K562 (cell line): ENCODE measurements around the gene GOLIM4. TPM values are rescaled to one million over a fixed set of nuclear protein-coding genes. Genes with fewer than 3 reads are reported as not detected.

Source experiments
- HMGN3 ChIP-seq: IDR thresholded peaks from 2 replicates; pipeline ENCODE4 v1.6.1; 2011; ENCODE audit warnings: borderline replicate concordance, low read depth, mild to moderate bottlenecking, mixed read lengths, low read length; ENCODE audit not compliant: insufficient read length; ENCODE audit errors: extremely low read depth
- KDM5B ChIP-seq: fragments of 200-600 bp; sonication (generic); IDR thresholded peaks from 2 replicates; pipeline ENCODE4 v1.6.1; 2012; ENCODE audit warnings: low read depth, mild to moderate bottlenecking, moderate library complexity, low read length, control low read depth, inconsistent platforms; ENCODE audit not compliant: insufficient replicate concordance
- NFYB ChIP-seq: IDR thresholded peaks from 2 replicates; pipeline ENCODE4 v1.6.1; 2011; ENCODE audit warnings: mild to moderate bottlenecking, moderate library complexity; ENCODE audit not compliant: insufficient read length; ENCODE audit errors: extremely low read depth
- RUNX1 ChIP-seq: sonication (generic); IDR thresholded peaks from 2 replicates; pipeline ENCODE4 v1.6.1; 2016; ENCODE audit warnings: antibody characterized with exemption, low read depth
- SMAD1 ChIP-seq: fragments of 150-350 bp; IDR thresholded peaks from 2 replicates; pipeline ENCODE4 v1.6.1; 2014; ENCODE audit warnings: low read length, low read depth; ENCODE audit not compliant: partially characterized antibody
- TEAD2 ChIP-seq: fragments of 450-650 bp; IDR thresholded peaks from 2 replicates; pipeline ENCODE4 v1.6.1; 2016; ENCODE audit warnings: missing genetic modification characterization, control low read depth, missing compliant biosample characterization
- ZNF311 ChIP-seq: fragments of 250-450 bp; sonication (Bioruptor Pico); IDR thresholded peaks from 2 replicates; pipeline ENCODE4 v1.4.0; 2020; ENCODE audit warnings: mild to moderate bottlenecking, moderate library complexity
- ZNF41 ChIP-seq: fragments of 250-450 bp; sonication (Bioruptor Pico); conservative IDR thresholded peaks from 2 replicates; pipeline ENCODE4 v1.4.0; 2020; ENCODE audit warnings: mild to moderate bottlenecking
- ZSCAN29 ChIP-seq: fragments of 450-650 bp; IDR thresholded peaks from 2 replicates; pipeline ENCODE4 v1.6.1; 2017
- polyA plus RNA-seq, 8 experiments: library from polyadenylated mRNA; depleted of rRNA in 4 of 8; stranded (reverse) in 5 of 8; unstranded in 3 of 8; fragments of >200 nt; fragmentation: Nextera tagmentation in 2 of 8; fragmentation: Illumina TruSeq in 1 of 8; extraction: Ambion mirVana in 2 of 8; extraction: Trizol in 1 of 8; gene quantifications; 2 replicates each; pipeline versions ENCODE4 v1.2.1 to v1.2.3, GENCODE V29; 2011 to 2014; ENCODE audit warnings: inconsistent platforms in 1 of 8, missing spikeins in 1 of 8
- total RNA-seq, 7 experiments: library from RNA; depleted of rRNA in 6 of 7; stranded (reverse); fragments of >200 nt in 6 of 7; fragmentation: Illumina TruSeq in 2 of 7; extraction: Trizol in 2 of 7; gene quantifications; 2 replicates each; pipeline versions ENCODE4 v1.2.1 to v1.2.3, GENCODE V29; 2011 to 2021; ENCODE audit warnings: low replicate concordance in 1 of 7
- TF ChIP-seq, protein P1 (sequence below): fragments of 250-450 bp; sonication (Bioruptor Pico); IDR thresholded peaks from 2 replicates; pipeline ENCODE4 v1.9.0; 2021; ENCODE audit warnings: mild to moderate bottlenecking
- TF ChIP-seq, protein P2 (sequence below): fragments of 450-650 bp; IDR thresholded peaks from 2 replicates; pipeline ENCODE4 v1.6.1; 2016
- TF ChIP-seq, protein P3 (sequence below): sonication (generic); formaldehyde crosslinking; IDR thresholded peaks from 2 replicates; pipeline ENCODE4 v1.8.1; 2023; ENCODE audit warnings: mild to moderate bottlenecking, missing genetic modification reagents

The GOLIM4 gene
- total and polyA plus RNA-seq, 9 of the 15 experiments (the other 6 are each of a cell fraction or from before 2014, with no cell fraction given), result 9.3 to 39.4 (median 31.0) TPM

DNA sequence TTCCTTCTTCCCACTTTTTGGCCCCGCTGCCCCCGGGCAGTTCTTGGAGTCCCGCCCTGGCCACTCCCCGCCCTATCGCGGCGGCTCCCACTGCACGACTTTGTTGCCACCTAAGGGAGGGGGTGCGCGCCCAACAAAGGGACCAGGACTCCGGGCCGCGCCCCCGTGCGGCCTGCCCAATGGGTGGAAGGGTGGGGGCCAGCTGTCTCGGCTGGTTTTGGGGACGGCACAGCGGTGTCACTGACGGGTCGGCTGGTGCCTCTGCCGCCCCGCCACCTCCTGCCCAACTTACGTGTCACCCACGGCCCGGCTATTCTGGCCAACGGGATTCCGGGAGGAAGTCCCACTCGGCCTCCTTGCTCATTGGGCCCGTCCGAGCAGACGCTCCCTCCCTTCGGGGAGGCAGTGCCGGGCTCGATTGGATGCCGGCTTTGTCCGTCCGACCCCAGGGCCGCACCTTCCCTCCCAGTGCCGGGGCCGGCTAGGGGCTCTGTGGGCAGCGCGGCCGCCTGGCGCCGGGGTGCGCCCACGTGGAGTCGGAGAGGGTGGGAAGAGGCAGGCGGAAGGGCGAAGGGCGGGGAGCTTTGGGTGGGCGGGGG, at the start of gene GOLIM4 (continued):
- TF ChIP-seq, protein P1, sequence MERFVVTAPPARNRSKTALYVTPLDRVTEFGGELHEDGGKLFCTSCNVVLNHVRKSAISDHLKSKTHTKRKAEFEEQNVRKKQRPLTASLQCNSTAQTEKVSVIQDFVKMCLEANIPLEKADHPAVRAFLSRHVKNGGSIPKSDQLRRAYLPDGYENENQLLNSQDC, result no peak
- TF ChIP-seq HMGN3 (no peak), ZNF41 (CRISPR knock-in tag) (no peak), RUNX1 (no peak), ZSCAN29 (no peak), ZNF311 (no peak), TEAD2 (tag) (no peak), SMAD1 (no peak), NFYB (peak; percentile 64), KDM5B (peak; percentile 32)
- TF ChIP-seq, protein P2, sequence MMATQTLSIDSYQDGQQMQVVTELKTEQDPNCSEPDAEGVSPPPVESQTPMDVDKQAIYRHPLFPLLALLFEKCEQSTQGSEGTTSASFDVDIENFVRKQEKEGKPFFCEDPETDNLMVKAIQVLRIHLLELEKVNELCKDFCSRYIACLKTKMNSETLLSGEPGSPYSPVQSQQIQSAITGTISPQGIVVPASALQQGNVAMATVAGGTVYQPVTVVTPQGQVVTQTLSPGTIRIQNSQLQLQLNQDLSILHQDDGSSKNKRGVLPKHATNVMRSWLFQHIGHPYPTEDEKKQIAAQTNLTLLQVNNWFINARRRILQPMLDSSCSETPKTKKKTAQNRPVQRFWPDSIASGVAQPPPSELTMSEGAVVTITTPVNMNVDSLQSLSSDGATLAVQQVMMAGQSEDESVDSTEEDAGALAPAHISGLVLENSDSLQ, result peak; percentile 98
- TF ChIP-seq, protein P3, sequence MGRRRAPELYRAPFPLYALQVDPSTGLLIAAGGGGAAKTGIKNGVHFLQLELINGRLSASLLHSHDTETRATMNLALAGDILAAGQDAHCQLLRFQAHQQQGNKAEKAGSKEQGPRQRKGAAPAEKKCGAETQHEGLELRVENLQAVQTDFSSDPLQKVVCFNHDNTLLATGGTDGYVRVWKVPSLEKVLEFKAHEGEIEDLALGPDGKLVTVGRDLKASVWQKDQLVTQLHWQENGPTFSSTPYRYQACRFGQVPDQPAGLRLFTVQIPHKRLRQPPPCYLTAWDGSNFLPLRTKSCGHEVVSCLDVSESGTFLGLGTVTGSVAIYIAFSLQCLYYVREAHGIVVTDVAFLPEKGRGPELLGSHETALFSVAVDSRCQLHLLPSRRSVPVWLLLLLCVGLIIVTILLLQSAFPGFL (CRISPR knock-in tag), result no peak
